HG03064 (cell line): ENCODE measurements around the gene PPM1J.
"Not testable (repeated sequence)": the region's sequence is repeated elsewhere in the genome, so short reads cannot be mapped to it uniquely, and the experiment has no call there.

ENCODE experiments used
- ATAC-seq: cut with Tn5 transposase; IDR thresholded peaks from one replicate; pipeline ENCODE4 v1.9.1; 2021; ENCODE audit warnings: low read depth; ENCODE audit not compliant: unreplicated experiment

Gene PPM1J, protein sequence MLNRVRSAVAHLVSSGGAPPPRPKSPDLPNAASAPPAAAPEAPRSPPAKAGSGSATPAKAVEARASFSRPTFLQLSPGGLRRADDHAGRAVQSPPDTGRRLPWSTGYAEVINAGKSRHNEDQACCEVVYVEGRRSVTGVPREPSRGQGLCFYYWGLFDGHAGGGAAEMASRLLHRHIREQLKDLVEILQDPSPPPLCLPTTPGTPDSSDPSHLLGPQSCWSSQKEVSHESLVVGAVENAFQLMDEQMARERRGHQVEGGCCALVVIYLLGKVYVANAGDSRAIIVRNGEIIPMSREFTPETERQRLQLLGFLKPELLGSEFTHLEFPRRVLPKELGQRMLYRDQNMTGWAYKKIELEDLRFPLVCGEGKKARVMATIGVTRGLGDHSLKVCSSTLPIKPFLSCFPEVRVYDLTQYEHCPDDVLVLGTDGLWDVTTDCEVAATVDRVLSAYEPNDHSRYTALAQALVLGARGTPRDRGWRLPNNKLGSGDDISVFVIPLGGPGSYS

DNA sequence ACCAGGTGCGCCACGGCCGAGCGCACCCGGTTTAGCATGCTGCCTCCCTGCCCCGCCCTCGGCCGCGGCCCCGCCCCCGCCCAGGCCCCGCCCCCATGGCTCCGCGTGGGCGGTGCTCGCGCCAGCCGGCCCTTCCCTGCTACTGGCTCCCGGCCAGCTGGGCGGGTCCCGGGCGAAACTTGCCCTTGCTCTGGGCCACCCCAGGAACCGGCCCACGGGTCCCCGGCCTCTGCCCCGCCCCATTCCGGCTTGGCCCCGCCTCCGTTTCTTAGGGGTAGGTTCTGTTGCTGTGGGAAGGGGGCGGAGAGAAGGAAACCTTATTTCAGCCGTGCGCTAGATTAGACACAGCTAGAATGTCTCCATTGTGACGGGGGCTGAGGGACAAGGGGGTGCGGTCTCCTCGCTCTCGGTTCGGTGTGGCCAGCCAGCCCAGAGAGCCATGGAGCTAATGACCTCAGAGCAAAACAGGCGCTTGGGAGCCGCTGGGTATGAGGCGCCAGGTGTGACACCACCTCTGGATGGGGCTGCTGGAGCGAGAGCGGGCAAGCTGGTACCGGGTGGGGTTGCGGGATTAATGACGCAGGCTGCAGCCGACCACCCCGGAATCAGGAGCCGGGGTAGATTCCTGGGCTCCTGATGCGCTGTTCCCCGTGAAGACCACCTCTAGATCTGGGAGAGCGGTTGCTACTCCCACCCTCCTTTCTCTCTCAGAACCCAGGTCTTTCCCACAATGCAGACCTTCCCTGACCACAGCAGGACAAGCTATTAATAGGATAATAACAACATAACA is at the start of gene PPM1J:
PPM1J (minus strand) TSS at position 69 of the 790 bp plus-strand sequence; CDS start at position 38, 31 bp downstream.
- ATAC-seq = peak; percentile 64

DNA sequence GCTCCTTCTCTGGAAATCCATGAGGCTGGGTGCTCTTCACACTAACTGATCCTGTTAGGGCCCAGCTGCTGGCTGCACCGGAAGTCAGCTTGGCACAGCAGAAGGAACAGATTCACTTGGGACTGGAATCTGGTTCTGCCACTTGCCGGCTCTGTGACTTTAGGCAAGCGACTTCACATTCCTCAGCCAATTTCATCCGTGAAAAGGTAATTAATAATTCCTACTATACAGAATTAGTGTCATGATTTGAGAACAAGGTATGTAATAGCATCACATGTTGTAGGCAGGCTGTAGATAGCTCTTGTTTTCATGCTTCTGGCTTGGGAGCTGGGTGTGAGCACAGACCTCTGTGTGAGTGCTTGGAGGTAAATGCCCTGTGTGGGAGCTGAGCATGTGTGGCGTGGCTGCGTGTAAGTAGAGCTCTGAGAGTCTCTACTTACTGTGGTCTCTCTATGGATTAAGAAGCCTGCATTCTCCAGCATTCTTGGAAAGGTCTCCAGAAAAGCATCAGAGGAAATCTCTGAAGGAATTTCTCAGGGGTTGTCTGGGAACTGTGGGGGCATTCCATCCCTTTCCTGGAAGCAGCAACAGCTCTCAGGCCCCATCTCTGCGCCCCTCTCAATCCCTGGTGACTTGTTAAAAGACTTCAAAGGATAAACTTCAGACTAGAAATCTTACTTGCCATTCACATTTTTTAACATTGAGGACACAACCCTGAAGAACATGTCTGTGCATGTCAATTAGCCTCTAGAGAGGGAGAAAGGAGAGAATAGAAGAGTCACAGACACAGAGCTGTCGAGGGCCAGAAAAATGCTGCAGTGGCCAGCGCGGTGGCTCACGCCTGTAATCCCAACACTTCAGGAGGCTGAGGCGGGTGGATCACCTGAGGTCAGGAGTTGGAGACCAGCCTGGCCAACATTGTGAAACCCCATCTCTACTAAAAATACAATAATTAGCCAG is 47.7 kb upstream of the PPM1J start:
- no peak for ATAC-seq

DNA sequence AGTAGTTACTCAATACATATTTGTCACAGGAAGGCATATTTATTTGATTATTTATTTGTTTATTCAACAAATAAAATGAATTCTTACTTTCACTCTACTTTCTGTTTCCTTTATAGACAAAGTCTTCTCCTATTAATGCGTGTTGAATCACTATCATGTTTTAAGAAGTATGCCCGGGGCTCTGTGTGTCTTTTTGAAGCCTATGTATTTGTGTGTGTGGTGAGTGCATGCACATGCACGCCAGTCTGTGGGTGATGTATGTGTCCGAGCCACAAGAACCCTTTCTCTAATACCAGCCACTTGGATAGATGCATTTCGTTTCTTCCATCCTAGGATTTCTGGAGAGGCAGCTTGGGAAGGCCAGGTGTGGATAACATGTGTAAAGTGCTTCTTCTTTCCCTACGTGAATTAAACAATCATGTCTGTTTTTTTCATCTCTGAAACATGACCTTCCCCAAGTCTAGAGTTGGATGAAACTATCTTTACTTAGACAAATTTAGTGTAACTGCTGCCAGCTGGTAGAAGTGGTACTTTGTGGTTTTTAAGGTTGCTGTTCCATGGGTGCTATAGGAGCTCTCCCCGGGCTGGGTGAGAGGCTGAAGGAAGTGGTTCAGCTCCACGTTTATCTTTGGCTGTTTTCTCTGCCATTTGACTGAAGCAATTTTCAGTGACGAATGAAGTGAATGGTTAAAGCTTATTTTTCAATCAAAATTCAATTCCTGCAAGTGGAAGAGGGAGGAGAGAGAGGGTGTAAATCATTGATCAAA is 46.8 kb upstream of the PPM1J start:
- no peak for ATAC-seq

DNA sequence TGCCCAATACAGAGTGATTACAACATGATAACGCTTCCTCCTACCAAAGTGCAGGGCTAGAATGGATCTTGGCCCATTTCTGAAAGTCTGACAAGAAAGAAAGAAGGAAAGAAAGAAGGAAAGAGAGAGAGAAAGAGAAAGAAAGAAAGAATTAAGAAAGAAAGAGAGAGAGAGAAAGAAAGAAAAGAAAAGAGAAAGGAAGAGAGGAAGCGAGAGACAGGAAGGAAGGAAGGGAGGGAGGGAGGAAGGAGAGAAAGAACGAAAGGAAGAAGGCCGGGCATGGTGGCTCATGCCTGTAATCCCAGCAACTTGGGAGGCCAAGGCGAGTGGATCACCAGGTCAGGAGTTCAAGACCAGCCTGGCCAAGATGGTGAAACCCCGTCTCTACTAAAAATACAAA is 44.1 kb upstream of the PPM1J start:
- ATAC-seq = no peak

DNA sequence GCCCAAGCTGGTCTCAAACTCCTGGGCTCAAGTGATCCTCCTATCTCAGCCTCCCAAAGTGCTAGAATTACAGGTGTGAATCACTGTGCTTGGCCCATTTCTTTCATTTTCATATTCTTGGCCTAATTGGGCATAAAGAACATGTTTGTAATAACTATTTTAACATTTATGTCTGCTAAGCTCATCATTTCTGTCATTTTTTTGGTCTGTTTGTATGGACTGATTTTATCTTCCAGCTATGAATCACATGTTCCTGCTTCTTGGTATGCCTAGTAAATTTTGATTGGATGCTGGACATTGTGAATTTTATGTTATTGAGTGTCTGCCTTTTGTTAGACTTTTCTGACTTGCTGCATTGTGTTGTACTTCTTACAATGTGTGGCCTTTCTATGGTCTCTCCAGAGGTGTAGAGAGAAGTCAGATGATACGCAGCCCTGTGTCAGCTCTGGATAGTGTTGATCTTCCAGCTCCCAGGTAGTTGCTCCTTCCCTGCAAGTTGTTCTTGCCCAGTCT is 39.0 kb upstream of the PPM1J start:
- ATAC-seq = no peak

DNA sequence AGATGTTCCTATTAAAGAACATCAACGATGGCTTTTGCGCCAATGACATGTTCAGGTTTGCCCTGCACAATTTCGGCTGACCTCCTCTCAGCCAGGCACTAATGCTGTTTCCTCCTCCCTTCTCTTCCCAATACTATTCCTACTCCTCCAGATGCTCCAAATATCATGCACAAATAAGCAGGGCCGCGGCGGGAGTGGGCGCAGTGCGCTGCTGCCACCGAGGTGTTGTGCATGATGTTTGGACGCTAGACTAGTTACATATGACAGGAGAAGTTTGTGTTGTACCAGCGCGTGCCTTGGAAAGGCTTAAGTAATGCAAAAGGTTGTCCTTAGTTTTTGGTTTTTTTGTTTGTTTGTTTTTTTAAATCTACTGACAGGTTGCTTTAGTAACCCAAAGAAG is 33.3 kb upstream of the PPM1J start:
- no peak for ATAC-seq

DNA sequence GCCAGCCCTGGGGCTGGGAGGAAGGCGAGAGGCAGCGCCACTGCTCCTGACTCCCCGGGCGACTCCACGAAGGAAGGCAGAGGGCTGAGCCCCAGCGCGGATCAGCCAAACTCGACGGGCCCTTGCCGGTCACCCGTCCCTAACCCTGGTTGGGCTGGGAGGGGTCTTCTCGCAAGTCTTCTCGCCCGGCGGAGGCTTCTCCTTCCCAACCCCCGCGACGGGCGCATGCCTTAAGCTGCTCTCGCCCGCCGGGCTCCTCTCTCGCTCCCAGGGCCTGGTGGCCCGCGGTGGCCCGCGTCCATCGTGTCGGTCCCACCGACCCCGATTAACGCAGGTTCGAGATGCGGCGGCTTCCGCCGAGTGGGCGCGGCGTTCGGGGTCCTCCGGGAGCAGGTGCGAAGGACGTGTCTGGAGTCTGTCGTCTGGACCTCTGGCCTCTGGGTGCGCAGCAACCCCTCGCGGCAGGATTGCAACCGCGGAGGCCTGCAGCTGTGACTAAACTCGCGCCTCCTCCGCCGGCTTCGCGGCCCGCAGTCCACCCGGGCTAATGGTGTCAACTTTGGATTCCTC is 29.0 kb upstream of the PPM1J start:
- ATAC-seq = no peak

DNA sequence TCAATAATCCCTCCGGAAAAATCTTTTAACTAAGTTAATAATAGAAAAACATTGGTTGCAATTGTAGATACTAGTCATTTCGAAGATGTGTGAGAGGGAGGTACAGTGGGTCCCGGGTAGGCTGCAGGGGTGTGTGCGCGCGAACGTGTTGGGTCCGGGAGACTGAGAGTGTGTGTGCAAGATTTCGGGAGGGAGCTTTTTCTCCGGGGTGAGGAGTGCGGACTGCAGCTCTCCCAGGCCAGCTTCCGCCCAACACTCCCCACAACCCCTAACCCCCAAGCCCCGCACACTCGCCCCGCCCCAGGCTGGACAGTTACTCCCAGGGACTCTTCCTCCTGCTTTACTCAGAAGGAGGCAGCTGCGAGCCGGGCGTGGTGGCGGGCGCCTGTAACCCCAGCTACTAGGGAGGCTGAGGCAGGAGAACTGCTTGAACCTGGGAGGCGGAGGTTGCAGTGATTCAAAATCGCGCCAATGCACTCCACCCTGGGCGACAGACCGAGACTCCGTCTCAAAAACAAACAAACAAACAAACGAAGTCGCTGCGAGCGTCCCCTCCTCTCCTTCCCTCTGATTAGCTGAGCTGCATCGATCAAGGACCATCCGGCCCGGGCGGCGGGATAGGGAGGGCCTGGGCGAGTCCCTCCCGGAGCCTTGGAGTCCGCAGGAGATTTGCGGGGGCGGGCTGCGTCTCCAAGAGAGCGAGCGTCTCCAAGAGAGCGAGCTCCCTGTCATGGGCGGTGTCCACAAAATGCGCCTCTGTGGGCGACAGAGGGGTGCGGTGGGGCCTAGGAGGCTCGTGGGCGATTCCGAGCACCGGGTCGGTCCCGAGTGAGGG is 28.3 kb upstream of the PPM1J start:
- no peak for ATAC-seq

DNA sequence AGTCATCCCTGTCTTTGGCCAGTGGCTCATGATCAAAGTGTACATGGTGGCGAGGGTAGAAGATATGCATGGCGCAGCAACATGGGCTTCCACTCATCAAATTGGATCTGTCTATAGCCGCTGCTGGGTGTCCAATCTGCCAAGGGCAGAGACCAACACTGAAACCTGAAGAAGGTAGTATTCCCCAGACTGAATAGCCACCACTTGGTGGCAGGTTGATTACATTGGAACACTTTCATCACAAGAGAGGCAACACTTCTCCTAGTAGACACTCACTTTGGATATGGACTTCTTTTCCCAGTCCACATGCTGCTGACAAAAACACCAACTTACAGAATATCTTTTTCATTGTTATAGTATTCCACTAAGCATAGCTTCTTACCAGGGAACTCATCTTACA is 22.4 kb upstream of the PPM1J start:
- no peak for ATAC-seq

DNA sequence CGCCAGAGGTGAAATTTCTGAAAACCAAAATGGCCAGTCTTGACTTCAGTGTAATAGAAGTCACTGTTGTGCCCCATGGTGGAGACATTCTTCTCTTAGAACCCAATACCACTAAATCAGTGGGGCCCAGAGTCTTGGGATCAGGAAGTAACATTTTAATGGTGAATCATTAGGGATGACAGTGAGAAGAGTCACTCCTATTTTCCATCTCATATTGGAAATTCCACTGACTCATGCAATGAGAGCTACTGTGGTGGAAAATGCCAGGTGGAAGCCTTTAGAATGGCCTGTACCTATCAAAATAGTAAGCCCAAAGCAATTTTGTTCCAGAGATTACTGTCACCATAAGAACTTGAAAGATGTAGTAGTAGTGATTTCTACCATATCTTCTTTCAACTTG is 20.6 kb upstream of the PPM1J start:
- ATAC-seq = no peak

DNA sequence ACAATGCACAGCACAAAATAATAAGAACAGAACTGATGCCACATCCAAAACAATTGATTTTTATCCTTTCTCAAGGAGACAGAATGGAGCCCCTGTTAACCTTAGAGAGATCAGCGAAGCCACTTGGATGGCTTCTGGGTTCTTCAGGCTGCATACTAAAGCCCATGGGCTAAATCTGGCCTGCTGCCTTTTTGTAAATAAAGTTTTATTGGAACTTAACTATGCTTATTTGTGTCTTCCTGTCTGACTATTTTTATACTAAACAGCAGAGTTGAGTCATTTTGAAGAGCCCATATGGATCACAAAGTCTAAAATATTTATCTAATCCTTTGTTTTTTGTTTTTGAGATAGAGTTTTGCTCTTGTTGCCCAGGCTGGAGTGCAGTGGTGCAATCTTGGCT is 16.3 kb upstream of the PPM1J start:
- ATAC-seq = no peak

DNA sequence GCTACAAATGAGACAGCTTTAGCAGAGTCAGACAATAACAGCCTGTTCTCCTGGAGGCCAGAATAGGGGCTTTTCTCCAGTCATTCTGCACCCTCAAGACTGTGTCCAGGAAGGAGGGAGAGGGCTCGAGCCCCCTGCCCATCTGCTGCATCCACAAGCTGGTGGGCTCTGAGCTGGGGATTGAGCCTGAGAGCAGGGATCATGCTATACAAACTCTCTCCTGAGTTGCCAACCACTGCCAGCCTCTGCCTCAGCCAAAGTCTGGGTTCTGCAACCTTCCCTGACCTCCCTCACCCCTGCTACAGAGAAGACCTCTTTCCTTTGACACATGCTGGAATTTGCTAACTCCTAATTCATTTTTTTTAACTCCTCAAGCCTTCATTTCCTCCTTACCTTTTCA is 14.8 kb upstream of the PPM1J start:
- ATAC-seq = no peak

DNA sequence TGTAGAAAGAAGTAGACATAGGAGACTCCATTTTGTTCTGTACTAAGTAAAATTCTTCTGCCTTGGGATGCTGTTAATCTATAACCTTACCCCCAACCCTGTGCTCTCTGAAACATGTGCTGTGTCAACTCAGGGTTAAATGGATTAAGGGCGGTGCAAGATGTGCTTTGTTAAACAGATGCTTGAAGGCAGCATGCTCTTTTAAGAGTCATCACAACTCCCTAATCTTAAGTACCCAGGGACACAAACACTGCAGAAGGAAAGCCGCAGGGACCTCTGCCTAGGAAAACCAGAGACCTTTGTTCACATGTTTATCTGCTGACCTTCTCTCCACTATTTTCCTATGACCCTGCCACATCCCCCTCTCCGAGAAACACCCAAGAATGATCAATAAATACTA is 13.9 kb upstream of the PPM1J start:
- not testable (repeated sequence) for ATAC-seq

DNA sequence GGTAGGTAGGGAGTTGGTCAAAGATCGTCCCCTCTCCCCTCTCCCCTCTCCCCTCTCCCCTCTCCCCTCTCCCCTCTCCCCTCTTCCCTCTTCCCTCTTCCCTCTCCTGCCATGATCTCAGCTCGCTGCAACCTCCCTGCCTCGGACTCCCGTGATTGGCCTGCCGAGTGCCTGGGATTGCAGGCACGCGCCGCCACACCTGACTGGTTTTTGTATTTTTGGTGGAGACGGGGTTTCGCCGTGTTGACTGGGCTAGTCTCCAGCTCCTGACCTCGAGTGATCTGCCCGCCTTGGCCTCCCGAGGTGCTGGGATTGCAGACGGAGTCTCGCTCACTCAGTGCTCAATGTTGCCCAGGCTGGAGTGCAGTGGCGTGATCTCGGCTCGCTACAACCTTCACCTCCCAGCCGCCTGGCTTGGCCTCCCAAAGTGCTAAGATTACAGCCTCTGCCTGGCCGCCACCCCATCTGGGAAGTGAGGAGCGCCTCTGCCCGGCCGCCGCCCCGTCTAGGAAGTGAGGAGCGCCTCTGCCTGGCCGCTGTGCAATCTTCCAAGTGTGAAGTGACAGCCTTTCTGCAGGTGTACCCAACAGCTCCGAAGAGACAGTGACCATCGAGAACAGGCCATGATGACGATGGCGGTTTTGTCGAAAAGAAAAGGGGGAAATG is 13.3 kb upstream of the PPM1J start:
- ATAC-seq = not testable (repeated sequence)

DNA sequence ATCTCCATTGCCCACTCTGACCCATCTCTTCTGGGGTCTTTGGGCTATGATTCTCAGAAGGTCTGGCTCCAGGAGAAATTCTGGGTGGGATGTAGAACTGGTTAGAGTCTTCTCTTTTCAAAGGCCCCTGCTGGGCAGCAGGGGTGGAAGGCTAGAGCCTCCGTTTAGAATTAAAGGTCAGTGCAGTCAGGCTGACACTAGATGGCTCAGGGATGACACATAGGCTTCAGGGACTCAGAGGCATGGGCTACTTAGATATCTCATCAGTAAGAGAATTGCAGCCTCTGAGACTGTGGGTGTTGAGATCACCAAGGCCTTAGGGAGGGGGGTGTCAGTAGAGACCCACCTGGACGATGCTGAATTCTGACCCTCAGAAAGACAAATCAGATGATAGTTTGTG is 12.6 kb upstream of the PPM1J start:
- ATAC-seq = no peak

DNA sequence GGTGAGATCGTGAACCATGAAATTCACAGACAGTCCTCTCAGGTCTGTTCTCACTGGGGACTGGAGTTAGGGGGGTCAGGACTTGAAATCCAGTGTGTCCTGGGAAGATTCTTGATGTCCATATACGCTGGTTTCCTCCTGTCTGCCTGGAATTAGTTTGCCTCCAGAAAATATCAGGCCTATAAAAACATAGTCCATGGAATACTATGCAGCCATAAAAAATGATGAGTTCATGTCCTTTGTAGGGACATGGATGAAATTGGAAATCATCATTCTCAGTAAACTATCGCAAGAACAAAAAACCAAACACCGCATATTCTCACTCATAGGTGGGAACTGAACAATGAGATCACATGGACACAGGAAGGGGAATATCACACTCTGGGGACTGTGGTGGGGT is 9.1 kb upstream of the PPM1J start:
- not testable (repeated sequence) for ATAC-seq

DNA sequence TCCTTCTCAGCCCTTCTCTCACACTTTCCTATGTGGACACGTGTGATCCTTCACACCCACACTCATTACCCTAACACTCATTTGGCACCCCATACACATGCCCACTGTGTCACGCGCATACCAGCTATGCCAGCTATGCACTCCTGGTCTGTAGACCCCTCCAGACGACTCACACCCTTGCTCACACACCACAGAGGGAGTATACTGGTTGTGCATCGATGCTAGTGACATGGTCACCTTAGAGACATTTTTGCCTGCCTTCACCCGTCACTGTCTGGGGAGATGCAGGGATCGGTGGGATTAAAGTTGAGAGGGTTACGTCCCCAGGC is 8.3 kb upstream of the PPM1J start:
- no peak for ATAC-seq
